GM10847 (cell line): ENCODE results near the gene RNF220.

Source experiments
- POLR2A ChIP-seq: IDR thresholded peaks from 2 replicates; pipeline ENCODE4 v1.6.1; 2011; ENCODE audit not compliant: insufficient read length; ENCODE audit errors: extremely low read depth

The RNF220 gene

DNA sequence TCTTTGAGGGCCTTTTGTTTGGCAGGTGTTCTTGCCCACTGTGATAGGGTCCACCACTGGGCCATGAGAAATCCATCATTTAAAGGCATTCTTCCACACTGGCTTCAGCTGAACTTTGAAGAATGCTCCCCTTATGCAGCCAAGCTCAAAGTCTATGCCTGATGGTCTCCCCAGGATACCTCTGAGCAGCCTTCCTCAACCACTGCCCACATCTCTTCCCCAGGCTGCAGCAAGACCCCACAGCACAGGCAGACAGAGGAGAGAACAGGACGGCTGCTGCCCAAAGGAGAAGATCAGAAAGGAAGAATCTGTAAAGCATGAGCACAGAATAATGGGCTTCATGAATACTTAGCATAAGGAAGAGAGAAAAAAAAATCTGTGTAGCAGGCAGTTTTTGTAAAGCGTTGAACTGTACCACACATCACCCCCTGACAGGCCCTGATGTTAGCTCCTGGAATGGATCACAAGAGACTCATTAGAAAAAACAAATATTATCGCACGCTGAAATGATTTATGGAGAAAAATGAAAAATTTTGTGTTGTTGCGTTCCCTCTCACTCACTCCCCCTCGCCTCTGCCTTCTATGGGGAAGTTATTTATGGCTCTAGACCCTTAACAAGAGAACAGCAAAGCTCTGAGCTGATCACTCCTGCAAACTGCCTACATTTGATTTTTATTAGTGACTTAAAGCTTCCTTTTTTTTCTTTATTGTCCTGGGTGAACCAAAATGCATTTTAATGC lies 135.1 kb downstream of the RNF220 start:
- no peak for TF ChIP-seq POLR2A

- no peak for TF ChIP-seq POLR2A
Measured at GRCh38 chr1:44542420-44543063, 137.5 kb downstream of the RNF220 start.

GRCh38 chr1:44543064-44543744 lies 138.1 kb downstream of the RNF220 start:
- no peak for TF ChIP-seq POLR2A

DNA sequence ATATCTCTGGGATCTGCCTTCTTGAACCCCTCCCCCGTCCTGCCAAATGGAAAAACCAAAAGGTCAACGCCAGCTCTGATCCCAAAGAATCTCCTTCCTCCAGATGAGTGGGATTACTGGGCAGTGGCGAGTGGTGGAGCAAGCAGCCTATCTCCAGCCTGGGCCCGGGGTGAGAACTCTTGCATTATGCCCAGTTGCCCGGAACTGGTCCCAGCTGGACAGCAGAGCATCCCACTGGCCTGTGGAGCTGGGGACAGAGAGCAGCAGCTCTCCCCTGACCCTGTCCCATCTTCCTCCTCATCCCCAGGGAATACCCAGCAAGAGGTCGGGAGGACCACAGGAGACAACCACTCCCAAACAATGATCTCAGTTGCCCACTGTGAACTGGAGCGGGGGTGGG lies 138.7 kb downstream of the RNF220 start:
- TF ChIP-seq POLR2A, result no peak

GRCh38 chr1:44544960-44545359 lies 139.9 kb downstream of the RNF220 start:
- TF ChIP-seq POLR2A, result no peak

- no peak for TF ChIP-seq POLR2A
Measured at GRCh38 chr1:44545961-44546360, 140.9 kb downstream of the RNF220 start.

- TF ChIP-seq POLR2A, result no peak
Measured at GRCh38 chr1:44546403-44547053, 141.5 kb downstream of the RNF220 start.

DNA sequence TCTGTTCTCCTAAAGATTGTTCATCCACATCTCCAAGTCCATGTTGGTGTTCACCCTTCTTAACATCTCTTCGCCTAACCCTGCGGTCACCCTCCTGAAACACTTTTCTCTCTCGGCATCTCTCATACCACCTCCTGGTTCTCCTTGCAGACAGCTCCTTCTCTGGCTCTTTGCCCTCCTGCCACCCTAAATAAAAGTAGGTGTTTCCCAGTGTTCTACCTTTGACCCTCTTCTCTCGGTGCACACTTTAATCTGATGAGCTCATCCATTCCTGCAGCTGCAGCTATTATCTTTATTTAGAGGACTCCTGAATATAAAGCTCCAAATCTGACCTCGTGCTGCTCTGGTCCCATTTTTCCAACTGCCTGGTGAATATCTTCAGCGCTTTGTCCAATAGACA lies 142.3 kb downstream of the RNF220 start:
- no peak for TF ChIP-seq POLR2A

GRCh38 chr1:44547837-44548236 lies 142.8 kb downstream of the RNF220 start:
- no peak for TF ChIP-seq POLR2A

GRCh38 chr1:44549510-44549909 lies 144.5 kb downstream of the RNF220 start:
- TF ChIP-seq POLR2A, result no peak

DNA sequence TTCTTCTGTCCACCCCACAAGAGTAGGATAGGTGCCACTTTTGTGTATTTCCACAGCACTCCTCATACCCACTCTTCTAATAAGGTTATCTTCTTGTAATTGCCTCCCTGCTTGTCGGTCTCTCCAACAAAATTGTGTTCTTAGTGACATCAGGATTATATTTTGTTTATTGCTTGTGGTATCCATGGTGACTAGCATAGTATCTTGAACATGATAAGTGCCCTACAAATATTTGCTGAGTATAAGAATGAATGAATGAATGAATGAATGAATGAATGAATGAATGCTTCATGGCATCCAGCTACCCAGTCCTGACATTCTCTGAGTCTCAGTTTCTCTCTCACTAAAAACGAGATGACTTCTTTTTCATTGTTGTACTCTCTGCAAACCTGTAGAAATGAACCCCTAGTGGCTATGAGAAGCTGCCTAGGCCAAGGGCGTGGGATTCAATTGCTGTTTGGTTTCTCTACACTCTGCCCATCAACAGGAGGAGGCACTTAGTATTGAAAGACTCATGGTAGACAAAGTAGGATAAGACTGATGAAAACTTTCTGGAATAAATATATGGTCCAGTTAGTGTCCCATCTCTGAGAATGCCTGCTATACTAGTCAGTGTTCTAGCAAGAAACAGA lies 148.2 kb downstream of the RNF220 start:
- TF ChIP-seq POLR2A, result no peak

DNA sequence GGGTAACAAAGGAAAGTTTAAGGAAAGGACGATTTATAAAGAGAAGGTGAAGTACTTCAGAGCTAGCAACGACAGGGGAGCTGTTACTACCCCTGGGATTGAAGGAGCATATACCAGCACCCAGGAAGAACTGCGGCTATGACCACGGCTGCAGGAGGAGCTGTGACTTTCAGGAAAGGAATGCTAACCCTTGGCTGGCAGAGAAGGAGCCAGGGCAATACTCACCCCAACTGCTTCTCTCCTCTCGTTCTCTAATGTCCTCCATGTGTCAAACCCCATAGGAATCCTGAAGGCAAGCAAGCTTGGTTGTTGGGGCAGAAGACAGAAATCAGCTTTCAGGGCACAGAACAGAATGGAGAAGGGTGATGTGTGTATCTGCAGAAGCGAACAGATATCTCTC lies 148.7 kb downstream of the RNF220 start:
- TF ChIP-seq POLR2A, result no peak

DNA sequence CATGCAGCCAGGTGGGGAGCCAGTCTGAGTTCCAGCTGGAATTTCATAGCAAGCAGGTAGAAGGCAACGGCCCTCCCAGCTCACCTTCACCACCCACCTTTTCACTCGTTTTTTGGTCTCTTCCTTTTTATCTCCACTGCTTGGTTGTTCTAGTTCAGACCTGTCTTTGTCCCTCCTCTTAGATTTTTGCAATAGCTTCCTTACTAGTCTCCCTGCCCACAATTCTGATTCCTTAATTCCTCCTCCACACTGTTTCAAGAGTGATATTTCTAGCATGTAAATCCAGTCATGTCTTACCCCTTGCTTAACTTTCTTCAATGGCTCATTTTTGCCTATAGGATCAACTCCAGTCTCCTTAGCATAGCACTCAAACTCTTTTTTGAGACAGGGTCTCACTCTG lies 149.7 kb downstream of the RNF220 start:
- no peak for TF ChIP-seq POLR2A

DNA sequence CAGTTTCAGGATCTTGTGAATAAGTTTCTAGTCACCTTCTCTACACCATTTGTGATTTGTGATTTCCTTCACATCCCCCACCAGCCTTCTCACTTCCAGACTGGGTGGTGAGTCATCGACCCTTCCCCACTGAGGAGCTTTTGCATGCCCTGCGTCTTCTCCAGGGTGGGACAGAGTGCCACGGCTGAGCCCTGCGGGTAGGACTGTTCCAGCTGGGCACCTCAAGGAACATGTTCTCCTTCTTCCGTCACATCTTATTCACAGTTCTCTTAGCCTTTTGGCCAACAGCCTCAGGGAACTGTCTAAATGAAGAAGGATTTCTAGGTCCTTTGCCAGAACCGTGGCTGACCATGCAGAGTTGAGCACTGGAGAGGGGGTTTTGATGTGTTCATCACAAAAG lies 152.7 kb downstream of the RNF220 start:
- no peak for TF ChIP-seq POLR2A

DNA sequence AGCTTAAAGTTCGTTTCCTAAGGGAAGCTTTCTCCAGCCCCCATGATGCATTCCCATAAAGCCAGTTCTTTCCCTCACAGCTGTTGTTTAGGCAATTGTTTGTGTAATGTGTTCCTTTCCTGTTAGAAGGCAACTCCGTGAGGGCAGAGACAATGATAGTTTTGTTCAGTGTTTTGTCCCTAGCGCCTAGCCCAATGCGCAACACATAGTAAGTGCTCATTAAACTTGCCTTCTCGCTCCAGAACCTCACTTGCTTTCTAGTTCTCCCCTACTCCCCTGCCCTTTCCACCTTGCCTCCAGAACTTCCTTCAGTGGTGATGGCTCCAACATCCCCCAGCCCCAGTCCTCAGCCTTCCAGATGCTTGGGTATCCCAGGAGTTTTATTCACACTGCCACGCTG lies 153.8 kb downstream of the RNF220 start:
- no peak for TF ChIP-seq POLR2A
